HUDEP-2 (cell line): Measurements from ENCODE around the gene DGLUCY.
"Not testable (repeated sequence)": the region's sequence is repeated elsewhere in the genome, so short reads cannot be mapped to it uniquely, and the experiment has no call there.

Experiments used
- DNase-seq, 76 experiments: peaks; one replicate each; lab custom pipeline; 2025; ENCODE audit not compliant: unreplicated experiment in 76 of 76; lab: John Stamatoyannopoulos, UW

DGLUCY gene

GRCh38 chr14:91202234-91202974 is 88.5 kb downstream of the DGLUCY start:
- peak in 65 of 76 experiments; percentile 12 to 81 (median 45) for DNase-seq

DNA sequence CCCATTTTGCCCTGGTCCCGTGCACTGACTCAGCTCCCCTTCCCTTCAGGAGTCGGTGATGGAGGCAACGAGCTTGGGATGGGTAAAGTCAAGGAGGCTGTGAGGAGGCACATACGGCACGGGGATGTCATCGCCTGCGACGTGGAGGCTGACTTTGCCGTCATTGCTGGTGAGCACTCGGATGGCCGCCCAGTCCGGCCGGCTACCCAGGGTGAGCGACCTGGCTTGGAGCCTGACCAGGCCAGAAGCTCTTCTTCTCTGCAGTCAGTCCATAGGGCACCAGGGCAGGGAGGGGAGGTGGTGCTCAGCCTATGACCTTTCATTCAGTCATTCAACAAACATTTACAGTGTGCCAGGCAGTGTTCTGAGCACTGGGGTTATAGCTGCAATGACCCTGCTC is 90.8 kb downstream of the DGLUCY start:
- DNase-seq: no peak

GRCh38 chr14:91205459-91205858 is 91.6 kb downstream of the DGLUCY start:
- DNase-seq: no peak

GRCh38 chr14:91207008-91207407 is 93.1 kb downstream of the DGLUCY start:
- peak in 14 of 76 experiments; percentile 4 to 52 (median 22) for DNase-seq

DNA sequence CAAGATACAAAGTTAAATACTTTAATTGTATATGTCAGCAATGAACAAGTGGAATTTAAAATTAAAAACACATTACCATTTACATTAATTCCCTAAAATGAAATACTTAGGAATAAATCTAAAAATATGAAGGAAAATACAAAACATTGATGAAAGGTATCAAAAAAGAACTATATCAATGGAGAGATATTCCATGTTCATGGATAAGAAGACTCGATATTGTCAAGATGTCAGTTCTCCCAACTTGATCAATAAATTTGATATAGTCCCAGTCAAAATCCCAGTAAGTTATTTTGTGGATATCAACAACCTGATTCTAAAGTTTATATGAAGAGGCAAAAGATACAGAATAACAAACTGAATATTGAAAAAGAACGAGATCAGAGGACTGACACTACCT is 97.1 kb downstream of the DGLUCY start:
- DNase-seq: no peak

DNA sequence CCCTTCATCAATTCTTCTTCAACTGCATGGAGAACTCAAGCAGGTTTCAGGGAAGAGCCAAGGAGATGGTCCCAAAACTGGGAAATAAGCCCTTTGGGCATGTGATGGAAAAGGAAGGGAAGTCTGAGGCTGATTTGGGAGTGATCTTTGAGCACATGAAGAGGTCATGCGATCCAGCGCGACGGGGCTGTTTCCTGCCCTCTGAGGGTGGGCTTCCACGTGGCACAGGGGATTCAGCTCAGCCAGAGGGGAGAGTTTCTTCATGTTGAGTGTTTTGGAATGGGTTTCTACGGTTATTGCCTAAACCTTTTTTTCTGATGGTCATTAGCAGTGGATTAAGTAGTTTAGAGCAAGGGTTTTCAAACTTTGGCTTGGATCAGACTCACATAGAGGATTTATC is 100.4 kb downstream of the DGLUCY start:
- no peak for DNase-seq

- DNase-seq: no peak
Measured at GRCh38 chr14:91215381-91215780, 101.5 kb downstream of the DGLUCY start.

GRCh38 chr14:91216731-91217226 is 102.9 kb downstream of the DGLUCY start:
- no peak for DNase-seq

GRCh38 chr14:91218014-91218413 is 104.1 kb downstream of the DGLUCY start:
- no peak for DNase-seq

GRCh38 chr14:91219517-91220389 is 105.9 kb downstream of the DGLUCY start:
- DNase-seq: no peak

DNA sequence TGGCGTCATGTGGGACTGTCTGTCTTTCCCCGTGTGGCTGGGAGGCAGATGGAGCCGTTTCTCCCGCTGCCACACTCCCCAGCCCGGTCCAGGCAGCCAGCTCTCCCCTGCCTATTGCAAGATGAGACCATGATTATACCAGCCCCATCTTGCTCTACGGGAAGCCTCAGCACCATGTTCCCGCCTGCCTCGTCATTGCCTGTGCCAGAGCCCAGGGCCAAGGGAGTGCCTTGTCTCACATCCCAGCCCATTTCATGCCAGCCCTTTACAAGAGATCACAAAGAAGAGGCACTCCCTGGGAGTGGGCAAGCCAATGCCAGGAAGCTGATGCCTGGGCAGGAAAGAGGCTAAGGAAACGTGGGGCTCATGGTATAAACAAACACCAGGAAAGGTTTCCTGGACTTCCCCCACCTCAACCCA is 106.7 kb downstream of the DGLUCY start:
- no peak for DNase-seq

DNA sequence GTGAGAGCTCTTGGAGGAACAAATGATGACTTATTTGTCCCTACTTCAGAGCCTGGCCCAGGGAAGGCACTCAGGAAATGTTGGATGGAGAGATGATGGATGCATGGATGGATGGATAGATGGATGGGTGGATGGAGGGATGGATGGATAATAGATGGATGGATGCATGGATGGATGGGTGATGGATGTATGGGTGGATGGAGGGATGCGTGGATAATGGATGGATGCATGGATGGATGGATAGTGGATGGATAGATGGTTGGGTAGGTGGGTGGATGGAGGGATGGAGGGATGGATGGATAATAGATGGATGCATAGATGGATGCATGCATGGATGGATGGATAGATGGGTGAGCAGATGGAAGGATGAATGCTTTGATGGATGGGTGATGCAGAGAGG is 107.4 kb downstream of the DGLUCY start:
- no peak for DNase-seq

GRCh38 chr14:91223028-91223783 is 109.3 kb downstream of the DGLUCY start:
- DNase-seq: no peak

DNA sequence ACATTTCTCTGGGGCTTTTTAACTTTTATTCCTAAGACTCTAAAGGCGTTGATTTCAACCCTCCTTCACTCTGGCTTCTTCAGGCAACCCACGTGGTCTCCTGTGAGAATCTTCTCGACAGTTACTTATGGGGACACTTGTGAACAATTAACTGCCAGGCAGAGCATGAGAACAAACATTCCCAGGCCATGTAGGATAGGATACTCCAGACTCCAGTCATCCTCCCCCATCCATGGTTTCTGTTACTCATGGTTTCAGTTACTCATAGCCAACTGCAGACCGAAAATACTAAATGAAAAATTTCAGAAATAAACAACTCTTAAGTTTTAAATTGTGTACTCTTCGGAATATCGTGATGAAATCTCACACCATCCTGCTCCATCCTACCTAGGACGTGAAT is 111.2 kb downstream of the DGLUCY start:
- no peak for DNase-seq

GRCh38 chr14:91226360-91226759 is 112.5 kb downstream of the DGLUCY start:
- DNase-seq: not testable (repeated sequence)

- DNase-seq: peak in 3 of 76 experiments; percentile 7 to 22 (median 16)
Measured at GRCh38 chr14:91227183-91227628, 113.3 kb downstream of the DGLUCY start.

GRCh38 chr14:91228112-91229004 is 114.5 kb downstream of the DGLUCY start:
- peak in 2 of 76 experiments; percentile 6 to 21 for DNase-seq

DNA sequence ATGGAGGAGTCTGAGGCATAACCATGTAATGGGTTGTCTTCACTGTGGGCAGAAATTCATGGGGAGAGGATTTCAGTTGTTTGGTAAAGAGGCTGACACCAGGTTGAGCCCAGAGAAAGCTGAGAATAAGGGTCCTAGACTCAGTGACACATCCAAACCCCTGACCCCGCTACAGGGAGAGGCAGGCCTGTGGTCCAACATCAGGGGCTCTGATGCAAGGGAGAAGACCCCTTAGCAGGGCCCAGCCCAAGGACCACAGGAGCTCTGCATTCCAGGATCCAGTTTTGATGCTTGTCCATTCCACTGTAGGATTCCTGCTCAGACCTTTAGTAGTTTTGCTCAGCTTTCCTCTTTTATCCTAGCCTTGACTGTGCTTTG is 115.1 kb downstream of the DGLUCY start:
- no peak for DNase-seq

DNA sequence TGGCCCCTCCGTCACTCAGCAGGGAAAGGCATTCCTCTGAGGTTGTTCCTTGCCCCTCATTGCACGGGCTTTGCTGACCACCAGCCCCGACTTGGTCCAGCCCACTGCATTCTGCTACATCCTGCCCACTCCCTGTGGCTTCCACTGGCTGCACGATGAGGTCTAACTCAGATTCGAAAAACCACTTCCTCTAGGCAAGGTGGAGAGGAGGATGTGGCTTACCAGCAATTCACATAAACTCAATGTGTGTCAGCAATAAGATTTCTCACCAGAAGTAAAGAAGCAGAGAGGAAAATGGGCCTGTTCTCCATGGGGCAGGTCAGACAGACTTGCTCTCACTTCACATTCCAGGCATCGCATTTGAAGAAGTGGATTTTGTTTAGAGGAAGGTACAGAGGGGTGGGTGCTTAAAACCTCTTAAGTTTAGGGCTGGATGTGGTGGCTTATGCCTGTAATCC is 115.9 kb downstream of the DGLUCY start:
- DNase-seq: no peak
